IMR-90 (cell line): ENCODE measurements around the gene SESN1. TPM values are rescaled to one million over a fixed set of nuclear protein-coding genes. Genes with fewer than 3 reads are reported as not detected.

Experiments used
- ATAC-seq: fragments of 200-7000 bp; cut with Tn5 transposase; 2 replicates; pipeline ENCODE4 v1.9.1; 2020; ENCODE audit warnings: low read depth, mild to moderate bottlenecking, moderate library complexity
- BruUV-seq: library from RNA; stranded (reverse); fragments of 400-500 nt; replicated peaks from 2 replicates; lab custom pipeline; 2021; lab: Mats Ljungman, UMichigan
- CTCF ChIA-PET: fragments of 300-600 bp; formaldehyde crosslinking; extraction: SDS; loops from one replicate; lab custom pipeline; 2021; ENCODE audit warnings: antibody characterized with exemption; lab: Yijun Ruan, JAX
- POLR2A ChIA-PET: fragments of 300-600 bp; sonication (Branson Sonifier 250); formaldehyde crosslinking; loops from one replicate; lab custom pipeline; 2022; ENCODE audit warnings: antibody characterized with exemption; ENCODE audit not compliant: unreplicated experiment; lab: Charles Lee
- DNase-seq: peaks from one replicate; pipeline ENCODE4 v3.0.0; 2013
- H2AFZ ChIP-seq: replicated peaks from 2 replicates; pipeline ENCODE3; 2013; ENCODE audit warnings: low read length, mild to moderate bottlenecking; ENCODE audit not compliant: poor library complexity
- H2AK5ac ChIP-seq: 2 replicates; pipeline ENCODE4 v1.6.1; 2013; ENCODE audit warnings: low read depth, low read length, inconsistent platforms
- H2AK9ac ChIP-seq: replicated peaks from 2 replicates; pipeline ENCODE3; 2013; ENCODE audit warnings: mild to moderate bottlenecking, low read depth, low read length, moderate library complexity; ENCODE audit not compliant: poor library complexity
- H2BK120ac ChIP-seq: 2 replicates; pipeline ENCODE4 v1.6.1; 2013; ENCODE audit warnings: low read depth, low read length, inconsistent platforms
- H2BK15ac ChIP-seq: 3 replicates; pipeline ENCODE4 v1.6.1; 2013; ENCODE audit warnings: low read depth, low read length, inconsistent platforms
- H2BK20ac ChIP-seq: 2 replicates; pipeline ENCODE4 v1.6.1; 2013; ENCODE audit warnings: low read depth, mild to moderate bottlenecking, inconsistent platforms, low read length, moderate library complexity
- H2BK5ac ChIP-seq: 2 replicates; pipeline ENCODE4 v1.6.1; 2013; ENCODE audit warnings: mild to moderate bottlenecking, low read depth, low read length, inconsistent platforms; ENCODE audit not compliant: poor library complexity, severe bottlenecking
- H3K14ac ChIP-seq: replicated peaks from 2 replicates; pipeline ENCODE4 v1.6.1; 2013; ENCODE audit warnings: low read depth, low read length, inconsistent platforms
- H3K18ac ChIP-seq: 2 replicates; pipeline ENCODE4 v1.6.1; 2013; ENCODE audit warnings: low read depth, low read length, control low read depth
- H3K23ac ChIP-seq: 2 replicates; pipeline ENCODE4 v1.6.1; 2013; ENCODE audit warnings: low read depth, low read length, inconsistent platforms
- H3K27ac ChIP-seq: 2 replicates; pipeline ENCODE4 v1.5.1; 2013; ENCODE audit warnings: mild to moderate bottlenecking, control low read depth, low read length; ENCODE audit not compliant: insufficient read depth
- H3K27me3 ChIP-seq: 2 replicates; pipeline ENCODE4 v1.6.1; 2013; ENCODE audit warnings: low read length; ENCODE audit not compliant: control insufficient read depth, insufficient read depth
- H3K36me3 ChIP-seq: 2 replicates; pipeline ENCODE4 v1.6.1; 2013; ENCODE audit warnings: low read length, mixed read lengths; ENCODE audit not compliant: control insufficient read depth, insufficient read depth
- H3K4ac ChIP-seq: 2 replicates; pipeline ENCODE4 v1.6.1; 2013; ENCODE audit warnings: low read depth, low read length, inconsistent platforms
- H3K4me1 ChIP-seq: 2 replicates; pipeline ENCODE4 v1.6.1; 2013; ENCODE audit warnings: low read length, mixed read lengths; ENCODE audit not compliant: control insufficient read depth, insufficient read depth
- H3K4me2 ChIP-seq: 2 replicates; pipeline ENCODE4 v1.6.1; 2013; ENCODE audit warnings: low read depth, mild to moderate bottlenecking, control low read depth, low read length, moderate library complexity
- H3K4me3 ChIP-seq: 2 replicates; pipeline ENCODE4 v1.5.1; 2013; ENCODE audit warnings: low read depth, mild to moderate bottlenecking, control low read depth, low read length, moderate library complexity; ENCODE audit not compliant: insufficient read depth
- H3K56ac ChIP-seq: 2 replicates; pipeline ENCODE4 v1.6.1; 2013; ENCODE audit warnings: low read length, inconsistent platforms; ENCODE audit not compliant: insufficient read depth; ENCODE audit errors: extremely low read depth
- H3K79me1 ChIP-seq, 2 experiments: 2 replicates each; pipeline ENCODE4 v1.6.1; 2013; ENCODE audit warnings: low read length in 2 of 2, inconsistent platforms in 1 of 2, low read depth in 1 of 2
- H3K9ac ChIP-seq: 2 replicates; pipeline ENCODE4 v1.6.1; 2013; ENCODE audit warnings: low read depth, low read length, control low read depth
- H3K9me1 ChIP-seq: 2 replicates; pipeline ENCODE4 v1.6.1; 2013; ENCODE audit warnings: low read length, inconsistent platforms; ENCODE audit not compliant: insufficient read depth
- H3K9me3 ChIP-seq: 2 replicates; pipeline ENCODE4 v1.6.1; 2013; ENCODE audit warnings: low read length; ENCODE audit not compliant: control insufficient read depth, insufficient read depth
- H4K20me1 ChIP-seq: 2 replicates; pipeline ENCODE4 v1.6.1; 2013; ENCODE audit warnings: low read length, inconsistent platforms; ENCODE audit not compliant: insufficient read depth
- H4K5ac ChIP-seq: 2 replicates; pipeline ENCODE4 v1.6.1; 2013; ENCODE audit warnings: mild to moderate bottlenecking, low read depth, low read length, control low read depth
- H4K8ac ChIP-seq, 2 experiments: 2 replicates each; pipeline ENCODE4 v1.6.1; 2013; ENCODE audit warnings: low read depth in 2 of 2, low read length in 2 of 2, control low read depth in 1 of 2, inconsistent platforms in 1 of 2
- H4K91ac ChIP-seq: 2 replicates; pipeline ENCODE4 v1.6.1; 2013; ENCODE audit warnings: low read depth, low read length, inconsistent platforms; ENCODE audit not compliant: insufficient read depth
- CEBPB ChIP-seq: IDR thresholded peaks from 2 replicates; pipeline ENCODE4 v1.6.1; 2012; ENCODE audit warnings: low read depth, low read length, improper control_type of control experiment
- CHD1 ChIP-seq: IDR thresholded peaks from 2 replicates; pipeline ENCODE4 v1.6.1; 2012; ENCODE audit warnings: low read depth, low read length, improper control_type of control experiment
- FOS ChIP-seq: fragments of 150-350 bp; IDR thresholded peaks from 2 replicates; pipeline ENCODE4 v1.6.1; 2016; ENCODE audit warnings: low read depth, low read length
- MAFK ChIP-seq: IDR thresholded peaks from 2 replicates; pipeline ENCODE4 v1.6.1; 2012; ENCODE audit warnings: low read depth, low read length, improper control_type of control experiment
- MAZ ChIP-seq: IDR thresholded peaks from 2 replicates; pipeline ENCODE4 v1.6.1; 2012; ENCODE audit warnings: low read depth, mild to moderate bottlenecking, low read length, improper control_type of control experiment, moderate library complexity, borderline replicate concordance
- MXI1 ChIP-seq: IDR thresholded peaks from 2 replicates; pipeline ENCODE4 v1.6.1; 2012; ENCODE audit warnings: low read depth, mild to moderate bottlenecking, low read length, moderate library complexity, borderline replicate concordance
- NFE2L2 ChIP-seq: fragments of 150-350 bp; IDR thresholded peaks from 2 replicates; pipeline ENCODE4 v1.6.1; 2016; ENCODE audit warnings: low read depth, mild to moderate bottlenecking, low read length
- RAD21 ChIP-seq: IDR thresholded peaks from 2 replicates; pipeline ENCODE4 v1.6.1; 2012; ENCODE audit warnings: low read length, improper control_type of control experiment
- RCOR1 ChIP-seq: IDR thresholded peaks from 2 replicates; pipeline ENCODE4 v1.6.1; 2012; ENCODE audit warnings: mild to moderate bottlenecking, low read length, improper control_type of control experiment; ENCODE audit not compliant: insufficient replicate concordance
- RFX5 ChIP-seq: IDR thresholded peaks from 2 replicates; pipeline ENCODE4 v1.8.0; 2012; ENCODE audit warnings: low read depth, mild to moderate bottlenecking, low read length, moderate library complexity
- SMC3 ChIP-seq: fragments of 150-350 bp; IDR thresholded peaks from 2 replicates; pipeline ENCODE4 v1.6.1; 2016; ENCODE audit warnings: low read depth, mild to moderate bottlenecking, antibody characterized with exemption, low read length, moderate library complexity
- USF2 ChIP-seq: fragments of 150-350 bp; IDR thresholded peaks from 2 replicates; pipeline ENCODE4 v1.6.1; 2017; ENCODE audit warnings: mild to moderate bottlenecking, antibody characterized with exemption, low read length, low read depth
- WGBS, 2 experiments: methylation state at CpG; one replicate each; pipeline versions ENCODE4 v1.1.5 to v1.1.7; 2013; ENCODE audit warnings: missing lambda C conversion rate in 2 of 2; ENCODE audit not compliant: insufficient read length in 1 of 2; ENCODE audit errors: extremely low coverage in 2 of 2; 5-methylcytosine and 5-hydroxymethylcytosine counted together
- dilution Hi-C: fragments of 300-500 bp; cut with HindIII; formaldehyde crosslinking; loops from one replicate; pipeline ENCODE4 v1.14.3; 2018; ENCODE audit warnings: low sequenced_read_pairs; ENCODE audit not compliant: unreplicated experiment
- in situ Hi-C: fragments of 300-500 bp; cut with MboI; formaldehyde crosslinking; loops from 3 replicates; pipeline ENCODE4 v1.14.3; 2019; ENCODE audit warnings: low sequenced_read_pairs, inconsistent platforms, mixed read lengths
- intact Hi-C: fragments of 100-400 bp; cut with micrococcal nuclease; formaldehyde crosslinking; loops from 2 replicates; pipeline ENCODE4 v1.10.0; 2022
- polyA plus RNA-seq, 3 experiments: library from polyadenylated mRNA; depleted of rRNA; stranded (reverse); fragments of >200 nt; gene quantifications; 2 replicates each; pipeline ENCODE4 v1.2.3, GENCODE V29; 2012; ENCODE audit warnings: low replicate concordance in 1 of 3
- total RNA-seq: library from RNA; depleted of rRNA; stranded (reverse); fragments of >200 nt; gene quantifications from 2 replicates; pipeline ENCODE4 v1.2.3, GENCODE V29; 2012
- TF ChIP-seq, protein P1 (sequence below): fragments of 150-350 bp; IDR thresholded peaks from 2 replicates; pipeline ENCODE4 v1.6.1; 2016; ENCODE audit warnings: low read depth, mild to moderate bottlenecking, low read length, moderate library complexity, borderline replicate concordance

Gene SESN1
- total and polyA plus RNA-seq, 2 of the 4 experiments (the other 2 are of a cell fraction), result 9.7 to 16.7 TPM

DNA sequence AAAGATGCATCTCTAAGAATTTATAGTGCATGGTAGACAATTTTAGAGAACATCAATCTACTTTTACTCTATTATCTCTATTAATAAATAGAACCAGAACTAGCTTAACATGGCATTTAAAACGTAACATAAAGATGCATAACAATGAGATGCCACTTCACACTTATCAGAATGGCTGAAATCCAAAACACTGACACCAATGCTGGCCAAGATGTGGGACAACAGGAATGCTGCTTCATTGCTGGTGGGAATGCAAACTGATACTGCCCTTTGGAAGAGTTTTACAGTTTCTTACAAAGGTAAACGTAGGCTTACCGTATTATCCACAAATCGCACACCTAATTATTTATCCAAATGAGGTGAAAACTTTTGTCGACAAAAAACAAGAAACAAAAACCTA lies 95.2 kb downstream of the SESN1 start:
- Histone ChIP-seq H3K36me3 (peaks cover 11% of the 10 kb centered on the region), H2AFZ (no peak overlapping the region), H3K9me3 (no peaks in the 10 kb centered on the region), H3K4ac (no peak overlapping the region), H3K18ac (no peak overlapping the region), H2BK20ac (no peak overlapping the region), H3K4me2 (no peak overlapping the region), H2BK120ac (no peak overlapping the region), H3K27ac (no peak overlapping the region), H3K9me1 (peaks cover 5% of the 10 kb centered on the region), H4K20me1 (peaks cover 3% of the 10 kb centered on the region; the same call in 1 of the 2 replicates), H3K4me1 (peaks cover 3% of the 10 kb centered on the region; the same call in 1 of the 2 replicates), H2AK9ac (no peak overlapping the region), H4K5ac (no peak overlapping the region), H4K8ac (no peak overlapping the region), H2AK5ac (no peak overlapping the region), H3K4me3 (no peak overlapping the region), H3K27me3 (no peaks in the 10 kb centered on the region), H3K79me1 (peaks cover 4 to 15% of the 10 kb centered on the region in 2 experiments), H3K14ac (no peak overlapping the region), H2BK5ac (no peak overlapping the region), H3K56ac (no peak overlapping the region), H4K91ac (no peak overlapping the region), H3K9ac (no peak overlapping the region), H2BK15ac (no peak overlapping the region), H3K23ac (no peak overlapping the region)
- ChIA-PET CTCF (interaction anchor here (0.6 kb wide), 1 partner anchor 455 kb away, joined by 3 read pairs; no protein-coding TSS in a partner anchor), POLR2A (no interaction called here)
- TF ChIP-seq RCOR1 (no peak), USF2 (no peak), FOS (no peak), MAFK (no peak), CHD1 (no peak), NFE2L2 (no peak), RAD21 (no peak), SMC3 (no peak), RFX5 (no peak), CEBPB (no peak), MXI1 (no peak), MAZ (no peak)
- TF ChIP-seq, protein P1, sequence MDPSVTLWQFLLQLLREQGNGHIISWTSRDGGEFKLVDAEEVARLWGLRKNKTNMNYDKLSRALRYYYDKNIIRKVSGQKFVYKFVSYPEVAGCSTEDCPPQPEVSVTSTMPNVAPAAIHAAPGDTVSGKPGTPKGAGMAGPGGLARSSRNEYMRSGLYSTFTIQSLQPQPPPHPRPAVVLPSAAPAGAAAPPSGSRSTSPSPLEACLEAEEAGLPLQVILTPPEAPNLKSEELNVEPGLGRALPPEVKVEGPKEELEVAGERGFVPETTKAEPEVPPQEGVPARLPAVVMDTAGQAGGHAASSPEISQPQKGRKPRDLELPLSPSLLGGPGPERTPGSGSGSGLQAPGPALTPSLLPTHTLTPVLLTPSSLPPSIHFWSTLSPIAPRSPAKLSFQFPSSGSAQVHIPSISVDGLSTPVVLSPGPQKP, result no peak
- intact Hi-C loops, result no loop called here
- ATAC-seq (no peak), DNase-seq (no peak)
- no TSS peak for BruUV-seq
- WGBS, 2 experiments, result no CpG with 5 or more reads among the region's 5 CpGs
- dilution Hi-C loops, result no loop called here
- in situ Hi-C loops, result no loop called here
